Stimulated activated CD4-positive, alpha-beta T cell treated with anti-CD3 and anti-CD28 coated beads, Interleukin-1b, Interleukin-23, amount 100 ng/mL, for 1 hour (primary cell): ENCODE measurements around the gene ZNF584.

Experiments used
- DNase-seq, 2 donors: peaks; one replicate each; pipeline ENCODE4 v3.0.0-alpha.2; 2020; ENCODE audit warnings: low read depth in 2 of 2

Gene ZNF584

DNA sequence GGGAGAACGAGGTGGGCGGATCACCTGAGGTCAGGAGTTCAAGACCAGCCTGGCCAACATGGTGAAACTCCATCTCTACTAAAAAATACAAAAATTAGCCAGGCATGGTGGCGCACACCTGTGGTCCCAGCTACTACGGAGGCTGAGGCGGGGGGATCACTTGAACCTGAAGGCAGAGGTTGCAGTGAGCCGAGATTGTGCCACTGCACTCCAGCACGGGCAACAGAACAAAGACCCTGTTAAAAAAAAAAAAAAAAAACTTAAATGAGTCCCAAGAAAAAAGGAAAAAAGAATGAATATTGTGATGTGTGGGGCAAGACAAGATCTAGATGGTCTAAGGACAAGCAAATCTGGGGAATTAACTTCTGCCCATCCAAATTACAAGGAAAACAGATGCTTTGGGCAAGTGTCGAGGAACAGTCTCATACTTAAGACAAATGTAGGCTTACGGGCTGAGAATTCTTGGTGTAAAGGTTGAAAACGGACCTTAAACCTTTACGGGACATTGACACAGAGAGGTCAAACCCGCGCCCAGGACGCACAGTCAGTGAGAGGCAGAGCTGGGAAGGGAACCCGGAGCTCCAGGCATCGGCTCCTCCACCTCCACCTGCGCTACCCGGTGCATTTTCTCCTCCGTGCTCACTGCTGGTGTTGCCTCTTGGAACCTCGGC lies 57.8 kb downstream of the ZNF584 start:
- DNase-seq, result no peak

DNA sequence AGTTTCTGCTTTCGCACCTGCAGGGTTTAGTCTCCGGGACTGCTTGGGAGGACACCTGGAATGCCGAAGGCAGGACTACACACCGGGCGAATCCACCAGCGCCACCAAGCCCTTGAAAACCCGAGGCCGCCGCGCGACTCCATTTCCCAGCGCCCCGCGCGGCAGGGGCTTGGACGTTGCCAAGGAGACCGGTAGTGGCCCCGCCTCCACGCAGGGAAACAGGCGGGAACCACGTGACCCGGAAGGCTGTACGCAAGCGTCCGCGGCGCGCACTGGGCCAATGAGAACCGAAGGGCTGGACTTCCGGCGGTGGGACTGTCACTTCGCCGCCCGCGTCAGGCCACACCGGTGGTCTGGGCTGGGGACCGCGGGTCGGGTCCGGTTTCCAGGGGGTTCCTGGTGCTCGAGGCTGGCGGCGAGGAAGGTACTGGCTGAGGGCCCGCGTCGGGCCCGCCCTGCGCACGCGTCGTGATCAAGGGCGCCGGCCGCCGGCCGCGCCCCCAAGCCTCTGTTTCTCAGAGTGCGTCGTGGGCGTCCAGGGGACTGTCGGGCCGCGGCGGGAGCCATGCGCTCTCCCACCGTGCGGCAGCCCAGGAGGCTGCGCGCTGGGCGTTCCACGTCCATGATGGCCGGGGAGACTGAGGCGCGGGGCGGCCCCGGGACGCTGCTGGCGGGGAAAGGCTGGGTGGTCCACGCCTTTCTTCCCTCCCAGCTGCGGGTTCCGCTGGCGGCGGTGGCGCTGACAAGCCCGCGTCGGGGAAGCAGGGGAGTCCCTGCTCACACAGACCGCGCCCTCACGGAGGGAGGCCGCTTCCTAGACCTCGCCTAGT lies 58.5 kb downstream of the ZNF584 start, which contains the start of gene ZNF324:
Gene ZNF324 (plus strand): TSS at position 321 of the 830 bp plus-strand sequence. CDS start 2,106 bp downstream, outside the sequence.
- peak; percentile 89 to 91 for DNase-seq
